ENCODE results near the gene ZBTB7C.

The ZBTB7C gene

GRCh38 chr18:48032876-48033789 lies 376.1 kb downstream of the ZBTB7C start:
- no peak for TF ChIP-seq SIN3A (IDR thresholded peaks at IDR 0.05; ENCODE audit: borderline replicate concordance, insufficient read depth, low read length)
- TF ChIP-seq REST (IDR thresholded peaks at IDR 0.05; ENCODE audit: insufficient read depth in 1 of 2, low read depth in 2 of 2, low read length in 2 of 2) = no peak
- no peak for TF ChIP-seq FOXP2 (optimal IDR thresholded peaks at IDR 0.05; ENCODE audit: borderline replicate concordance, extremely low read depth, extremely low read length, insufficient read depth)
- TF ChIP-seq POLR2AphosphoS5 (IDR thresholded peaks at IDR 0.05; ENCODE audit: low read depth, low read length) = no peak
- TF ChIP-seq TAF1 (IDR thresholded peaks at IDR 0.05; ENCODE audit: borderline replicate concordance, insufficient read depth, low read length) = no peak

GRCh38 chr18:48031641-48032040 lies 377.5 kb downstream of the ZBTB7C start:
- TF ChIP-seq POLR2AphosphoS5 (IDR thresholded peaks at IDR 0.05; ENCODE audit: low read depth, low read length) = no peak
- TF ChIP-seq TAF1 (IDR thresholded peaks at IDR 0.05; ENCODE audit: borderline replicate concordance, insufficient read depth, low read length) = no peak
- TF ChIP-seq FOXP2 (optimal IDR thresholded peaks at IDR 0.05; ENCODE audit: borderline replicate concordance, extremely low read depth, extremely low read length, insufficient read depth) = no peak
- no peak for TF ChIP-seq SIN3A (IDR thresholded peaks at IDR 0.05; ENCODE audit: borderline replicate concordance, insufficient read depth, low read length)
- TF ChIP-seq REST (IDR thresholded peaks at IDR 0.05; ENCODE audit: insufficient read depth in 1 of 2, low read depth in 2 of 2, low read length in 2 of 2) = no peak

GRCh38 chr18:48030616-48031480 lies 378.3 kb downstream of the ZBTB7C start:
- TF ChIP-seq FOXP2 (optimal IDR thresholded peaks at IDR 0.05; ENCODE audit: borderline replicate concordance, extremely low read depth, extremely low read length, insufficient read depth) = no peak
- TF ChIP-seq SIN3A (IDR thresholded peaks at IDR 0.05; ENCODE audit: borderline replicate concordance, insufficient read depth, low read length) = no peak
- no peak for TF ChIP-seq POLR2AphosphoS5 (IDR thresholded peaks at IDR 0.05; ENCODE audit: low read depth, low read length)
- no peak for TF ChIP-seq TAF1 (IDR thresholded peaks at IDR 0.05; ENCODE audit: borderline replicate concordance, insufficient read depth, low read length)
- no peak for TF ChIP-seq REST (IDR thresholded peaks at IDR 0.05; ENCODE audit: insufficient read depth in 1 of 2, low read depth in 2 of 2, low read length in 2 of 2)

- TF ChIP-seq SIN3A (IDR thresholded peaks at IDR 0.05; ENCODE audit: borderline replicate concordance, insufficient read depth, low read length) (no peak), FOXP2 (optimal IDR thresholded peaks at IDR 0.05; ENCODE audit: borderline replicate concordance, extremely low read depth, extremely low read length, insufficient read depth) (no peak), TAF1 (IDR thresholded peaks at IDR 0.05; ENCODE audit: borderline replicate concordance, insufficient read depth, low read length) (no peak), REST (IDR thresholded peaks at IDR 0.05; ENCODE audit: insufficient read depth in 1 of 2, low read depth in 2 of 2, low read length in 2 of 2) (no peak), POLR2AphosphoS5 (IDR thresholded peaks at IDR 0.05; ENCODE audit: low read depth, low read length) (no peak)
These were observed 379.7 kb downstream of the ZBTB7C start for GRCh38 chr18:48029296-48029986.
